ENCODE data around the gene CD37.
A peak's percentile ranks its signal among the peaks of the same experiment; 100 is the strongest.

The CD37 gene

GRCh38 chr19:49383599-49383998 lies 48.4 kb downstream of the CD37 start:
- DNase-seq = no peak

GRCh38 chr19:49387936-49388372 lies 52.7 kb downstream of the CD37 start, which contains the start of gene KASH5:
KASH5 (plus strand) TSS chr19:49388249; CDS start chr19:49390884, 2,635 bp downstream.
- DNase-seq = peak; percentile 91 to 92

GRCh38 chr19:49389406-49389805 lies 54.2 kb downstream of the CD37 start:
- no peak for DNase-seq

Data from CD4-positive, alpha-beta T cell treated with Interferon alpha-2 for 1 hour (primary cell).